ENCODE results near the gene FOXS1.

GRCh38 chr20:31879143-31879987 is 34.0 kb upstream of the FOXS1 start:
- TF ChIP-seq CTCF (IDR thresholded peaks at IDR 0.05; ENCODE audit: insufficient read depth, low read depth, low read length) (no peak), EZH2 (IDR thresholded peaks at IDR 0.05; ENCODE audit: insufficient read depth, low read length) (no peak)
